T47D (cell line): ENCODE data around the gene NEGR1.

Source experiments
- DNase-seq, 2 experiments: peaks; one replicate each; pipeline versions ENCODE4 v3.0.0 to v3.0.0-alpha.2; 2011 to 2012; ENCODE audit warnings: low read depth in 1 of 2, low spot score in 1 of 2
- JUND ChIP-seq: IDR thresholded peaks from 2 replicates; pipeline ENCODE4 v1.6.1; 2012; ENCODE audit warnings: low read depth
- in situ Hi-C: cut with HindIII; loops from 2 replicates; pipeline ENCODE4 v1.10.0; 2016; ENCODE audit warnings: low sequenced_read_pairs, low pct_unique_long_range_greater_than_20kb

The NEGR1 gene

DNA sequence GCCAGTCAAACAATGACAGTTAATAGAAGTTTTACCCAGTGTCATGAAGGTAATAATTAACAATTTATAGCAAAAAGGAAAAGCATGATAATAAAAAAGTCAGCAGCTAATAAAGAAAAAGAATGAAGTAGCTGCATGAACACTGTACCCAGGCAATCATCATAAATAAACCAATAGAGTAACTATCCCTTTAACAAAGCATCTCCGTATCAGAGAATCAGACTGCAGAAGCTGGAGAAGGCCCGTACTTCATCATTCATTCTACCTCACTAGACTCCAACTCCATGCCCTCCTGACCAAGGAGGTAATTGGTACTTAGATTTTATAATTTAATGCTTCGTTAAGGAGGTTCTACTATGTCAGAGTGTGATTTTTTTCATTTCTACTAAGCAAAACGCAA, 140.5 kb downstream of the NEGR1 start:
- in situ Hi-C loops: no loop called here
- no peak for TF ChIP-seq JUND
- no peak for DNase-seq

DNA sequence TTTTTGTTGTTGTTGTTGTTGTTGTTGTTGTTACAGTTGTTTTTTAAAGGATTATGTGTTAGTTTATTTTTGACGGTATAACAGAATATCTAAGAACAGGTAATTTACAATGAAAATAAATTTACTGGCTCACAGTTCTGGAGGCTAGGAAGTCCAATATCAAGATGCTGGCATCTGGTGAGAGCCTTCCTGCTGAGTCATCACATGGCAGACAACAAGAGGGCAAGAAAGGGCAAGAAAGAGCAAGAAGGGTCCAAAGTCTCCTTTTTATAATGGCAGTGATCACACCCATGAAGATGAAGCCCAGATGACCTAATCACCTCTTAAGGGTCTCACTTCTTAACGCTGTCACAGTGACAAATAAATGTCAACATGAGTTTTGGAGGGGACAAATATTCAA, 142.1 kb downstream of the NEGR1 start:
- DNase-seq: no peak
- TF ChIP-seq JUND: no peak
- in situ Hi-C loops: no loop called here

DNA sequence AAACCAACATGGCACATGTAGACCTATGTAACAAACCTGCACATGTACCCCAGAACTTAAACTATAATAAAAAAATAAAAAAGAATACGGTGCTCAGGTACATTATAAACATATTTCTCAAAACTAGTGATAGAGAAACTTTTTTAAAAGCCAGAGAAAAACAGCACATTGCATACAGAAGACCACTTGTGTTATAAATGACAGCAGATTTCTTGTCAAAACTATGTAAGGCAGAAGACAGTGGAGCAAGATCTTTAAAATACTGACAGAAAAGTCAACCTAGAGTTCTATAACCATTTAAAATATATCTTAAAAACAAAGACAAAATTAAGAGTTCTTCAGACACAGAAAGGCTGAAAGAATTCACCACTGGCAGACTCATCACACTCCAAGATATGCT, 144.7 kb downstream of the NEGR1 start:
- in situ Hi-C loops: no loop called here
- DNase-seq: no peak
- no peak for TF ChIP-seq JUND

DNA sequence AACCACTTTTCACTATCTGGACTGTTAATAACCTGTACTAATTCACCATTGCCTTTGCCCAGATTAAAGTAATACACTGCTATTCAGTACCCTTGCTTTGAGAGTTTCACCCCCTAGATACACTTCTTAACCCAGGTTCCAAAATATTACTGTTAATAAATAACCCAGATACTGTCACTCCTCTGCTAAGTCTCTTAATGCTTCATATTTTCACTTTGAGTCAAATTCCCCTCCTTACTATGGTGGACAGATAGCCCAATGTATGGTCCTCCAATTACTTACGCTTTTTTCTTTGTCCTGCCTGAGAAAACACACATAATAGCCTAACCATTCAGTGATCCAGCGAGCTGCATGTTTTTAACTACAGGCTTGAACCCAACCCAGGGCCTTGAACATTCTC, 152.5 kb downstream of the NEGR1 start:
- DNase-seq: no peak
- no peak for TF ChIP-seq JUND
- in situ Hi-C loops: no loop called here

DNA sequence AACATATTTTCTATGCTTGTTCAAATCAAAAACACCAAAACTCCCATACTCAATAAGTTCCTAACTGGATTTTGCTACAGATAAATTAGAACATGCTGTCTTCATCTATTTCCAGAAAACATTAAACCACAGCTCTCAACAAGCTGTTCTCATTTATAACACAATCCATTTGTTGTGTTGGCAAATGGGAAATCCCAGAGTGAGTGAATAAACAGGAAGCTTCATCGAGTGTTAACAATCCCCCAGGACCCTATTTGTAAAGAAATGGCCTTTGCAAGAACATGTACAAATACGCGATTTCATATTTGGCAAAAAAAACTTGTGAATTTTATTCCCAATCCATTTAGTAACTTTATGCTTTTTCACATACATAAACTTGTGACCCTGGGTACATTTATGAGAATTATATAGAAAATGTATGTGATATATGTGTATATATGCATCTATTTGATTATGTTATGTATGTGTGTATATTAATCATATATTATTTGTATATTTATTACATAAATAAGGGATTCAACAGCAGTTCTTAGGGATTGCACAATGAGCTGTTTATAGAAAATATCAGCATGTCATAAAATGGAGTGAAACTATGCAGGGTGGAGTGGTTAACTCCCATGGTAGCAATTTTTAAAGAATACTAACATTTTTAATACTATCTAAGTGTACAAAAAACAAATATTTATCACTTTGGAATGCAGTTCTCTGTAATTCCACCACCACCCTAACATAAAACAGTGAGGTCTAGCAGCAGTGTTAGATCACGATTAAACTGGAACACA, 160.0 kb downstream of the NEGR1 start:
- DNase-seq: no peak
- TF ChIP-seq JUND: no peak
- in situ Hi-C loops: no loop called here

DNA sequence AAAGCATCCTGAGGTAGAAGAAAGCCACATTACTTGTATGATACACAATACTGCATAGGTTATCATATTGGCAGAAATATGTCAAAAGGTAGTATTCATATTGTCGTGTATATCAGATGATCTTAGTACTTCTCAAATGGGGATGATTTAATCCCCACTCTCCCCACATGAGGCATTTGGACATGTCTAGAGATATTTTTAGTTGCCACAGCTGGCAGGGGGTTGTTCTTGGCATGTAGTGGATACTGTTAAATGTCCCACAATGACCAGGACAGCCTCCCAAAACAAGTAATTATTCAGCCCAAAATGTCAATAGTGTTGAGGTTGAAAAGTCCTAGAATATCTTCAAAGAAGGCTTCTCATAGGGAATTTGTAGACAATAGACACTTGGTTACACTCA, 162.8 kb downstream of the NEGR1 start:
- DNase-seq: no peak
- in situ Hi-C loops: no loop called here
- TF ChIP-seq JUND: no peak

DNA sequence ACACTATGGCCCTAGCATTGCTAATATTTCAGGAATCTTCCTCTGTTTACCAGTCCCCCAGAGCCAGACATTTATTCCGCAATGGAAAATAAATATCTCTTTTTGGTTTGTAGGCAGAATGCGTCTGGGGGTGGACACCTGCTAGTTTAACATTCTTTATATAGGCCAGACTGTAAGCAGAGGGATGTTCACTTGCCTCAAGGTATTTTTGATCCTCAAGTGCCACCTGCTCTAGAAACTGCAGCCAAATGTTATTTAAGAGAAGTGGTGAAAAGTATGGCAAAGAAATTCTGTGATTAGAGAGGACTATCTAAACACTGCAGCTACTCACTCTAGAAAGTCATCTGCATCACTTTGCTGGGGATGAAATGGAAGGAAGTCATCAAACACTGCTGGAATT, 164.7 kb downstream of the NEGR1 start:
- in situ Hi-C loops: no loop called here
- DNase-seq: no peak
- TF ChIP-seq JUND: no peak

DNA sequence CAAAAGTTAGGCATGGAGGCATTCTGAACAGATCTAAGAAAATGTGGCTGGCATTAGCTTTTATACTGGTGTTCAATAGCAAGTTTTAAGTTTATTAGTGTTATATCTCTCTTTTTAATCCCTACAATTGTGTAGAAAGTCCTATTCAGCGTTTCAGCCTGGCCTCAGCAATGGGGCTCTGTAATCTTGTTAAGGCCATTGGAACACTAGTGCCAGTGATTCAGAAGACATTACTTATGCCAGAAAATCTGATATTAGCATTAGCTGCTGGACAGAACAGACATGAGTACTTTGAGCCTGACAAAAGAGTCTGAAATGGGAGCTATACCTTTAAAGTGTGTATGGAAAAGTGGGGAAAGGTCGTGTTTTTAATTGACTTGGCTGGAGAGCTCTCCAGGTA, 167.0 kb downstream of the NEGR1 start:
- DNase-seq: no peak
- TF ChIP-seq JUND: no peak
- in situ Hi-C loops: no loop called here

DNA sequence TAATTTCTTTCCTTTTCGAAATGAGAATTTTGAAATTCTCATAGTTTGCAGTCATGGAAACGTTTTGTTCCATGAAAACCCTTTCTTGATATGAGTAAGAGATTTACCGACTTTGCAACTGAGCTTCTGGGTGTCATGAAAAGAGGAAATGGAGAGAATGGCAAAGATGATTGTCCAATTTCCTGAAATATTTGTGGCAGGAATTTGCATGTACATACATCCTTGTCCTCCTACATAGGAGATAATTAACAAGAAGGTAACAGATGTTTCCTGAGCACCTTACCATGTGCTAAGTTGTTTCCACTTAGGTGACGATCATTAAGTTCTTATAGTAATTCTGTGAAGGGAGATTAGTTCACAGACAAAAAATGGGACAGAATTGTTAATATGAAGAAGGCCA, 170.7 kb downstream of the NEGR1 start:
- in situ Hi-C loops: no loop called here
- TF ChIP-seq JUND: no peak
- DNase-seq: no peak

DNA sequence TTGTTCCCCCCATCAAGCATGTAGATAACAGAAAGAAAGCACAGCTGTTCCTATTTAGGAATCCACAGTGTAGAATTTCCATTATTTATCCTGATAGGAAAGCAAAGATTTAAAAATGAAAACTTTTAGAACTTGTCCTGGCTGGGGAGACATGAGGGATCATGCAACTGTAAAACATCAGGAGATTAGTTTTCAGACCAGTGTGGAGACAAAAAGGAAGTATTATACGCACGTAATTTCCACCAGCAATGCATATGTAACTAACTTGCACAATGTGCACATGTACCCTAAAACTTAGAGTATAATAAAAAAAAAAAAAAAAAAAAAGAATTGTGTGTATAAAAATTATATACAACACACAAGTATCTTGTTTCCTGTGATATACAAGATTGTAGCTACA, 172.4 kb downstream of the NEGR1 start:
- in situ Hi-C loops: no loop called here
- no peak for TF ChIP-seq JUND
- no peak for DNase-seq

DNA sequence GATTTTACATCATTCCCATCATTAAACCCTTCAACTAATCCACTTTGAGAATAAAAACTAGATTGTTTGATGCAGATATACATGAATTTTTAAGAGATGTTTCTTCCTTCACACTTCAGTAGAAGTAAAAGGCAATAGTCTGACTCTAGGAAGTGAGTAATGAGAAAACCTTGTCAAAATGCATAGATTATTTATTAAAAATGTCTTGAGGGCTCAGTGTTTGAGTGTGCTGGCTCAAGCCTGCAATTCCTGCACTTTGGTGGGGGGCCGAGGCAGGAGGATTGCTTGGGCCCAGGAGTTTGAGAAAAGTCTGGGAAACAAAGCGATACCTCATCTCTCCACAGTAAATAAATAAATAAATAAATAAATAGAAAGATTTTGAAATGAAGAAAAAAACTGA, 177.1 kb downstream of the NEGR1 start:
- in situ Hi-C loops: no loop called here
- no peak for DNase-seq
- TF ChIP-seq JUND: no peak

DNA sequence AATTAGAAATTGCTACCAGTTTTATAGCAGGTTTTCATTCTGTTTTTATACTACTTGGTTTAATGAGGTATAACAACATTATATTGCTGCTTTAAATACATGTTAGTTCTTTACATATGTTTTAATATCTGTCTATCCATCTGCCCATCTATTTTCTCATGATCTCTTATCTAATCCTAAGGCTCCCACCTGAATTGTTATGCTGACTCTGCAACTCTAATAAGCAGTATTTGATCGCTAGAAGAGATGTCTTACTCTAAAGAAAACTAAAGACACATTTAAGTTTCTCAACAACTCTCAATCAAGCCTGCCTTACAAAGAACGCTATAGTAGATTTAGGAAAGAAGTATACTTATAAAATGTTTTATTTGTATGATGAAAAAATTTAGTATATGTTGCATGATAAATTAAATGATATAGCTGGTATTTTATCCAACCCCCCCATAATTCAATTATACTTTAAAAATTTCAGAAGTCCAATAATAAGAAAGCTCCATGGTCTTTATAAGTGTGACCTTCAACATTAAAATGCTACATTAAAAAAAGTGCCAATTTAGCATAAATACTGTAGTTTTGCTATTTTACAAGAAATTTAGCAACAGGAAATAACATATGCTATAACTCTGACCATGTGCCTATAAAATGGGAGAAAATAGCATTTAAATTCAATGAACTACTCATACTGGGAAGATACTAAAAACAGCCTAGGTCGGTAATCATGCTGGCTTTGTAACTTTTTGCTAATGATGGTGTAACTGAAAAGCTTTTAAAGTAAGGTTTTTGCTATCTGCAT, 180.3 kb downstream of the NEGR1 start:
- no peak for DNase-seq
- in situ Hi-C loops: no loop called here
- TF ChIP-seq JUND: no peak

DNA sequence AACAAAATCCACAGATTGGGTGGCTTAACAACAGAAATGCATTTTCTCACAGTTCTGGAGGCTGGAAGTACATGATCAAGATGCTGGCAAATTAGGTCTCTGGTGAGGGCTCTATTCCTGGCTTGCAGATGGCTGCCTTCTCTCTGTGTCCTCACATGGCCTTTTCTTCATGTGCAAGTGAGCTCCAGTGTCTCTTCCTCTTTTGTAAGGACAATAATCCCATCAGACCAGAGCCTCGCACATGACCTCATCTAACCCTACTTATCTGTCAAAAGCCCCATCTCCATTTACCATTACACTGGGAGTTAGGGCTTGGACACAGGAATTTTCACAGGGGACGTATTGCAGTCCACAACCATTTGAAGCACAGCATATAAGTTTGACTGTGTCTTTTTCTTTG, 181.6 kb downstream of the NEGR1 start:
- in situ Hi-C loops: no loop called here
- TF ChIP-seq JUND: no peak
- DNase-seq: no peak
